Measurements from ENCODE around the gene LRRC36. TPM values are rescaled to one million over a fixed set of nuclear protein-coding genes. Genes with fewer than 3 reads are reported as not detected.

Gene LRRC36
- total and polyA plus RNA-seq, 2 of the 8 experiments (the other 6 are each of a cell fraction or from before 2014, with no cell fraction given): 0.15 TPM; not detected in 1

DNA sequence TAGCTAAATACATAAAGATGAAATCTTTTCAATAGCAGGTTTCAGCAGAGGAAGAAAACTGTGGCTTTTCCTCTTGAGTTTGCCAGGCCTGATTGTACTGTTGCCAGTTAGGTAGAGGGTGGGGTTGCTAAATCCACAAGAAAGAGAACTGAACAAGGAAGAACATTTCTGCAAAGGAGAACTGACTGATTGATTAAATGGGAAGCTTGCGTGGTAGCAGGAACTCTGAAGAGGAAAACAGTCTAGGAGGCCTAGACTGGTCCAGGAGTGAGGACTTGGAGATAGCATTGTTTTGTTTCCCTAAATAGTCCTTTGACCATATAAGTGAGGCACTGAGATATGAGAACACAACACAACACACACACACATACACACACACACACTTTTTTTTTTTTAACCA is 18.8 kb downstream of the LRRC36 start:
- no peak overlapping the region for H2BK20ac ChIP-seq (ENCODE audit: low read length)
- no peaks in the 10 kb centered on the region for H3K79me2 ChIP-seq (ENCODE audit: control insufficient read depth in 1 of 2, insufficient read depth in 2 of 2, low read length in 2 of 2)
- no peak overlapping the region for H2BK120ac ChIP-seq (replicated peaks; ENCODE audit: low read depth, low read length)
- no peak overlapping the region for H3K18ac ChIP-seq (ENCODE audit: extremely low read depth, low read length)
- POLR2A ChIA-PET (ENCODE audit: partially characterized antibody): no interaction called here
- H4K8ac ChIP-seq (ENCODE audit: extremely low read depth, insufficient read depth, low read length): no peak overlapping the region
- no peak overlapping the region for H4K91ac ChIP-seq (replicated peaks; ENCODE audit: insufficient read length, low read length)
- 77% methylated on average over 1 of the region's 1 CpG; no CpG with 5 or more reads in 1 of the 2 experiments for WGBS, 2 experiments (ENCODE audit: extremely low coverage in 1 of 2, insufficient coverage in 1 of 2, insufficient read length in 1 of 2, insufficient replicate concordance in 2 of 2, low coverage in 1 of 2, low lambda C conversion rate in 2 of 2, missing lambda C conversion rate in 1 of 2)
- no peaks in the 10 kb centered on the region for H4K20me1 ChIP-seq (replicated peaks in 1 of 2; ENCODE audit: control insufficient read depth in 1 of 2, insufficient read depth in 2 of 2, low read length in 2 of 2)
- H2AFZ ChIP-seq (ENCODE audit: low read length): no peak overlapping the region
- FAIRE-seq: no peak
- no peak overlapping the region for H2BK12ac ChIP-seq (ENCODE audit: low read depth, low read length)
- no peak overlapping the region for H2AK5ac ChIP-seq (ENCODE audit: low read depth, low read length)
- H2BK5ac ChIP-seq (ENCODE audit: low read depth, low read length): no peak overlapping the region
- H3K4ac ChIP-seq (replicated peaks; ENCODE audit: insufficient read length, low read depth, low read length): no peak overlapping the region
- no peaks in the 10 kb centered on the region for H3K9me3 ChIP-seq (ENCODE audit: insufficient read depth in 2 of 2, low read depth in 1 of 2, low read length in 1 of 2)
- H3K23ac ChIP-seq (ENCODE audit: insufficient read length): no peak overlapping the region
- no peaks in the 10 kb centered on the region for H3K4me1 ChIP-seq (replicated peaks in 1 of 4; ENCODE audit: control insufficient read depth in 3 of 4, insufficient read depth in 4 of 4, low read length in 3 of 4)
- no peak overlapping the region for H4K5ac ChIP-seq (ENCODE audit: insufficient read length, low read depth, low read length)
- no peak overlapping the region for H3K4me3 ChIP-seq (ENCODE audit: extremely low read depth in 1 of 4, insufficient read depth in 2 of 4, low read depth in 3 of 4, low read length in 4 of 4)
- H3K4me2 ChIP-seq (ENCODE audit: insufficient read depth in 1 of 2, low read depth in 2 of 2, low read length in 2 of 2): no peak overlapping the region
- H3K9ac ChIP-seq (replicated peaks in 1 of 4; ENCODE audit: extremely low read depth in 1 of 4, low read depth in 3 of 4, low read length in 3 of 4): no peak overlapping the region
- no peaks in the 10 kb centered on the region for H3K23me2 ChIP-seq (ENCODE audit: low read depth, low read length)
- H3K36me3 ChIP-seq (ENCODE audit: control insufficient read depth in 2 of 4, insufficient read depth in 4 of 4, low read length in 3 of 4): no peaks in the 10 kb centered on the region
- no peak overlapping the region for H2BK15ac ChIP-seq (ENCODE audit: low read length)
- H3K14ac ChIP-seq (ENCODE audit: insufficient read length): no peak overlapping the region
- no peak overlapping the region for H3K27ac ChIP-seq (ENCODE audit: low read depth, low read length)
- no peaks in the 10 kb centered on the region for H3K79me1 ChIP-seq (ENCODE audit: low read depth, low read length)
- H3K56ac ChIP-seq (replicated peaks; ENCODE audit: insufficient read length, low read depth, low read length): no peak overlapping the region
- CTCF ChIA-PET (ENCODE audit: partially characterized antibody): interaction anchor here (0.6 to 1.2 kb wide), 7 partner anchors 11 to 145 kb away, joined by 3 to 5 read pairs (median 3); partner anchors contain the start of genes KCTD19 and LRRC36
- H3K27me3 ChIP-seq (replicated peaks in 1 of 4; ENCODE audit: control insufficient read depth in 3 of 4, extremely low read depth in 1 of 4, insufficient read depth in 3 of 4, low read length in 3 of 4): no peaks in the 10 kb centered on the region
- no peak for DNase-seq (ENCODE audit: low read depth in 1 of 2, low spot score in 2 of 2)
- no peak for TF ChIP-seq KDM4A (IDR thresholded peaks at IDR 0.05; ENCODE audit: low read depth, low read length, severe bottlenecking)
- no peak for TF ChIP-seq NRF1 (IDR thresholded peaks at IDR 0.05; ENCODE audit: low read depth, low read length)
- no peak for TF ChIP-seq SUZ12 (IDR thresholded peaks at IDR 0.05; ENCODE audit: low read length)
- no peak for TF ChIP-seq BCL11A (IDR thresholded peaks at IDR 0.05; ENCODE audit: low read depth in 2 of 2, low read length in 2 of 2)
- no peak for TF ChIP-seq NANOG (IDR thresholded peaks at IDR 0.05; ENCODE audit: insufficient read depth, low read depth, low read length, poor library complexity, severe bottlenecking)
- TF ChIP-seq, protein P1, sequence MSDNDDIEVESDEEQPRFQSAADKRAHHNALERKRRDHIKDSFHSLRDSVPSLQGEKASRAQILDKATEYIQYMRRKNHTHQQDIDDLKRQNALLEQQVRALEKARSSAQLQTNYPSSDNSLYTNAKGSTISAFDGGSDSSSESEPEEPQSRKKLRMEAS (IDR thresholded peaks at IDR 0.05): no peak
- no peak for TF ChIP-seq RNF2 (IDR thresholded peaks at IDR 0.05; ENCODE audit: borderline replicate concordance, low read depth, low read length, missing control alignments, poor library complexity, severe bottlenecking)
- no peak for TF ChIP-seq FOSL1 (IDR thresholded peaks at IDR 0.05; ENCODE audit: insufficient read depth, low read depth, low read length)
- TF ChIP-seq CHD1 (IDR thresholded peaks at IDR 0.05; ENCODE audit: low read depth, low read length): no peak
- TF ChIP-seq POLR2AphosphoS5 (IDR thresholded peaks at IDR 0.05; ENCODE audit: low read depth, low read length): no peak
- no peak for TF ChIP-seq CTBP2 (IDR thresholded peaks at IDR 0.05; ENCODE audit: borderline replicate concordance, insufficient read depth, insufficient read length, low read length)
